IMR-90 (cell line): ENCODE results near the gene FNDC10. TPM values are rescaled to one million over a fixed set of nuclear protein-coding genes. Genes with fewer than 3 reads are reported as not detected.

Source experiments
- ATAC-seq: fragments of 200-7000 bp; cut with Tn5 transposase; 2 replicates; pipeline ENCODE4 v1.9.1; 2020; ENCODE audit warnings: low read depth, mild to moderate bottlenecking, moderate library complexity
- BruUV-seq: library from RNA; stranded (reverse); fragments of 400-500 nt; replicated peaks from 2 replicates; lab custom pipeline; 2021; lab: Mats Ljungman, UMichigan
- CTCF ChIA-PET: fragments of 300-600 bp; formaldehyde crosslinking; extraction: SDS; loops from one replicate; lab custom pipeline; 2021; ENCODE audit warnings: antibody characterized with exemption; lab: Yijun Ruan, JAX
- POLR2A ChIA-PET: fragments of 300-600 bp; sonication (Branson Sonifier 250); formaldehyde crosslinking; loops from one replicate; lab custom pipeline; 2022; ENCODE audit warnings: antibody characterized with exemption; ENCODE audit not compliant: unreplicated experiment; lab: Charles Lee
- DNase-seq: peaks from one replicate; pipeline ENCODE4 v3.0.0; 2013
- H2AFZ ChIP-seq: replicated peaks from 2 replicates; pipeline ENCODE3; 2013; ENCODE audit warnings: low read length, mild to moderate bottlenecking; ENCODE audit not compliant: poor library complexity
- H2AK5ac ChIP-seq: 2 replicates; pipeline ENCODE4 v1.6.1; 2013; ENCODE audit warnings: low read depth, low read length, inconsistent platforms
- H2AK9ac ChIP-seq: replicated peaks from 2 replicates; pipeline ENCODE3; 2013; ENCODE audit warnings: mild to moderate bottlenecking, low read depth, low read length, moderate library complexity; ENCODE audit not compliant: poor library complexity
- H2BK120ac ChIP-seq: 2 replicates; pipeline ENCODE4 v1.6.1; 2013; ENCODE audit warnings: low read depth, low read length, inconsistent platforms
- H2BK15ac ChIP-seq: 3 replicates; pipeline ENCODE4 v1.6.1; 2013; ENCODE audit warnings: low read depth, low read length, inconsistent platforms
- H2BK20ac ChIP-seq: 2 replicates; pipeline ENCODE4 v1.6.1; 2013; ENCODE audit warnings: low read depth, mild to moderate bottlenecking, inconsistent platforms, low read length, moderate library complexity
- H2BK5ac ChIP-seq: 2 replicates; pipeline ENCODE4 v1.6.1; 2013; ENCODE audit warnings: mild to moderate bottlenecking, low read depth, low read length, inconsistent platforms; ENCODE audit not compliant: poor library complexity, severe bottlenecking
- H3K14ac ChIP-seq: replicated peaks from 2 replicates; pipeline ENCODE4 v1.6.1; 2013; ENCODE audit warnings: low read depth, low read length, inconsistent platforms
- H3K18ac ChIP-seq: 2 replicates; pipeline ENCODE4 v1.6.1; 2013; ENCODE audit warnings: low read depth, low read length, control low read depth
- H3K23ac ChIP-seq: 2 replicates; pipeline ENCODE4 v1.6.1; 2013; ENCODE audit warnings: low read depth, low read length, inconsistent platforms
- H3K27ac ChIP-seq: 2 replicates; pipeline ENCODE4 v1.5.1; 2013; ENCODE audit warnings: mild to moderate bottlenecking, control low read depth, low read length; ENCODE audit not compliant: insufficient read depth
- H3K27me3 ChIP-seq: 2 replicates; pipeline ENCODE4 v1.6.1; 2013; ENCODE audit warnings: low read length; ENCODE audit not compliant: control insufficient read depth, insufficient read depth
- H3K36me3 ChIP-seq: 2 replicates; pipeline ENCODE4 v1.6.1; 2013; ENCODE audit warnings: low read length, mixed read lengths; ENCODE audit not compliant: control insufficient read depth, insufficient read depth
- H3K4ac ChIP-seq: 2 replicates; pipeline ENCODE4 v1.6.1; 2013; ENCODE audit warnings: low read depth, low read length, inconsistent platforms
- H3K4me1 ChIP-seq: 2 replicates; pipeline ENCODE4 v1.6.1; 2013; ENCODE audit warnings: low read length, mixed read lengths; ENCODE audit not compliant: control insufficient read depth, insufficient read depth
- H3K4me2 ChIP-seq: 2 replicates; pipeline ENCODE4 v1.6.1; 2013; ENCODE audit warnings: low read depth, mild to moderate bottlenecking, control low read depth, low read length, moderate library complexity
- H3K4me3 ChIP-seq: 2 replicates; pipeline ENCODE4 v1.5.1; 2013; ENCODE audit warnings: low read depth, mild to moderate bottlenecking, control low read depth, low read length, moderate library complexity; ENCODE audit not compliant: insufficient read depth
- H3K56ac ChIP-seq: 2 replicates; pipeline ENCODE4 v1.6.1; 2013; ENCODE audit warnings: low read length, inconsistent platforms; ENCODE audit not compliant: insufficient read depth; ENCODE audit errors: extremely low read depth
- H3K79me1 ChIP-seq, 2 experiments: 2 replicates each; pipeline ENCODE4 v1.6.1; 2013; ENCODE audit warnings: low read length in 2 of 2, inconsistent platforms in 1 of 2, low read depth in 1 of 2
- H3K9ac ChIP-seq: 2 replicates; pipeline ENCODE4 v1.6.1; 2013; ENCODE audit warnings: low read depth, low read length, control low read depth
- H3K9me1 ChIP-seq: 2 replicates; pipeline ENCODE4 v1.6.1; 2013; ENCODE audit warnings: low read length, inconsistent platforms; ENCODE audit not compliant: insufficient read depth
- H3K9me3 ChIP-seq: 2 replicates; pipeline ENCODE4 v1.6.1; 2013; ENCODE audit warnings: low read length; ENCODE audit not compliant: control insufficient read depth, insufficient read depth
- H4K20me1 ChIP-seq: 2 replicates; pipeline ENCODE4 v1.6.1; 2013; ENCODE audit warnings: low read length, inconsistent platforms; ENCODE audit not compliant: insufficient read depth
- H4K5ac ChIP-seq: 2 replicates; pipeline ENCODE4 v1.6.1; 2013; ENCODE audit warnings: mild to moderate bottlenecking, low read depth, low read length, control low read depth
- H4K8ac ChIP-seq, 2 experiments: 2 replicates each; pipeline ENCODE4 v1.6.1; 2013; ENCODE audit warnings: low read depth in 2 of 2, low read length in 2 of 2, control low read depth in 1 of 2, inconsistent platforms in 1 of 2
- H4K91ac ChIP-seq: 2 replicates; pipeline ENCODE4 v1.6.1; 2013; ENCODE audit warnings: low read depth, low read length, inconsistent platforms; ENCODE audit not compliant: insufficient read depth
- BHLHE40 ChIP-seq: fragments of 150-350 bp; IDR thresholded peaks from 2 replicates; pipeline ENCODE4 v1.6.1; 2016; ENCODE audit warnings: mild to moderate bottlenecking, low read depth, low read length
- CEBPB ChIP-seq: IDR thresholded peaks from 2 replicates; pipeline ENCODE4 v1.6.1; 2012; ENCODE audit warnings: low read depth, low read length, improper control_type of control experiment
- CHD1 ChIP-seq: IDR thresholded peaks from 2 replicates; pipeline ENCODE4 v1.6.1; 2012; ENCODE audit warnings: low read depth, low read length, improper control_type of control experiment
- CTCF ChIP-seq: conservative IDR thresholded peaks from 2 replicates; pipeline ENCODE4 v1.5.1; 2012; ENCODE audit warnings: mild to moderate bottlenecking, low read depth, low read length, improper control_type of control experiment
- ELK1 ChIP-seq: fragments of 150-350 bp; IDR thresholded peaks from 2 replicates; pipeline ENCODE4 v1.6.1; 2016; ENCODE audit warnings: low read depth, mild to moderate bottlenecking, low read length, moderate library complexity, borderline replicate concordance
- FOS ChIP-seq: fragments of 150-350 bp; IDR thresholded peaks from 2 replicates; pipeline ENCODE4 v1.6.1; 2016; ENCODE audit warnings: low read depth, low read length
- MAFK ChIP-seq: IDR thresholded peaks from 2 replicates; pipeline ENCODE4 v1.6.1; 2012; ENCODE audit warnings: low read depth, low read length, improper control_type of control experiment
- MAZ ChIP-seq: IDR thresholded peaks from 2 replicates; pipeline ENCODE4 v1.6.1; 2012; ENCODE audit warnings: low read depth, mild to moderate bottlenecking, low read length, improper control_type of control experiment, moderate library complexity, borderline replicate concordance
- MXI1 ChIP-seq: IDR thresholded peaks from 2 replicates; pipeline ENCODE4 v1.6.1; 2012; ENCODE audit warnings: low read depth, mild to moderate bottlenecking, low read length, moderate library complexity, borderline replicate concordance
- NFE2L2 ChIP-seq: fragments of 150-350 bp; IDR thresholded peaks from 2 replicates; pipeline ENCODE4 v1.6.1; 2016; ENCODE audit warnings: low read depth, mild to moderate bottlenecking, low read length
- POLR2A ChIP-seq: IDR thresholded peaks from 2 replicates; pipeline ENCODE4 v1.6.1; 2012; ENCODE audit warnings: mild to moderate bottlenecking, low read depth, low read length
- RAD21 ChIP-seq: IDR thresholded peaks from 2 replicates; pipeline ENCODE4 v1.6.1; 2012; ENCODE audit warnings: low read length, improper control_type of control experiment
- RCOR1 ChIP-seq: IDR thresholded peaks from 2 replicates; pipeline ENCODE4 v1.6.1; 2012; ENCODE audit warnings: mild to moderate bottlenecking, low read length, improper control_type of control experiment; ENCODE audit not compliant: insufficient replicate concordance
- RFX5 ChIP-seq: IDR thresholded peaks from 2 replicates; pipeline ENCODE4 v1.8.0; 2012; ENCODE audit warnings: low read depth, mild to moderate bottlenecking, low read length, moderate library complexity
- SMC3 ChIP-seq: fragments of 150-350 bp; IDR thresholded peaks from 2 replicates; pipeline ENCODE4 v1.6.1; 2016; ENCODE audit warnings: low read depth, mild to moderate bottlenecking, antibody characterized with exemption, low read length, moderate library complexity
- USF2 ChIP-seq: fragments of 150-350 bp; IDR thresholded peaks from 2 replicates; pipeline ENCODE4 v1.6.1; 2017; ENCODE audit warnings: mild to moderate bottlenecking, antibody characterized with exemption, low read length, low read depth
- WGBS, 2 experiments: methylation state at CpG; one replicate each; pipeline versions ENCODE4 v1.1.5 to v1.1.7; 2013; ENCODE audit warnings: missing lambda C conversion rate in 2 of 2; ENCODE audit not compliant: insufficient read length in 1 of 2; ENCODE audit errors: extremely low coverage in 2 of 2; 5-methylcytosine and 5-hydroxymethylcytosine counted together
- dilution Hi-C: fragments of 300-500 bp; cut with HindIII; formaldehyde crosslinking; loops from one replicate; pipeline ENCODE4 v1.14.3; 2018; ENCODE audit warnings: low sequenced_read_pairs; ENCODE audit not compliant: unreplicated experiment
- in situ Hi-C: fragments of 300-500 bp; cut with MboI; formaldehyde crosslinking; loops from 3 replicates; pipeline ENCODE4 v1.14.3; 2019; ENCODE audit warnings: low sequenced_read_pairs, inconsistent platforms, mixed read lengths
- intact Hi-C: fragments of 100-400 bp; cut with micrococcal nuclease; formaldehyde crosslinking; loops from 2 replicates; pipeline ENCODE4 v1.10.0; 2022
- polyA plus RNA-seq, 3 experiments: library from polyadenylated mRNA; depleted of rRNA; stranded (reverse); fragments of >200 nt; gene quantifications; 2 replicates each; pipeline ENCODE4 v1.2.3, GENCODE V29; 2012; ENCODE audit warnings: low replicate concordance in 1 of 3
- total RNA-seq: library from RNA; depleted of rRNA; stranded (reverse); fragments of >200 nt; gene quantifications from 2 replicates; pipeline ENCODE4 v1.2.3, GENCODE V29; 2012

Gene FNDC10
- total and polyA plus RNA-seq, 2 of the 4 experiments (the other 2 are of a cell fraction): 0.36 to 5.8 TPM

DNA sequence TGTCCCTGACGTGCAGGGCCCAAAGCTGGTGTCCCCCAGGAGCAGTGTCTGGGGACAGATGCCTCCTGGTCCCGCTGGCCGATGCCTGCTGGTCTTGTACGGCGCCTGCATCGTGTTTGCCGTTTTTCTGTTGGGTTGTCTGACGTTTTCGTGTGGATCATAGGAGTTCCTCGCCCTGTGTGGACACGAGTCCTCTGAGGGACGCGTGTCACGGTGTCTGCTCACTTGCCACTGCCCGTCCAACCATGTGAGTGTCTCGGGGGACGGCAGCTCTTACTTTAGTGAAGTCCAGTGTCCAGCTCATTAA, 22.8 kb upstream of the FNDC10 start:
- peaks cover 30% of the 10 kb centered on the region for H4K20me1 ChIP-seq
- H2AFZ ChIP-seq: no peak overlapping the region
- no peak overlapping the region for H2BK15ac ChIP-seq
- H4K8ac ChIP-seq: no peak overlapping the region
- no peak overlapping the region for H3K4me2 ChIP-seq
- in situ Hi-C loops (no loop called here), intact Hi-C loops (no loop called here), dilution Hi-C loops (no loop called here)
- peaks cover 0 to 34% of the 10 kb centered on the region in 2 experiments; a peak in 3 of 4 replicates for H3K79me1 ChIP-seq
- no peak overlapping the region for H3K4ac ChIP-seq
- ATAC-seq (no peak), DNase-seq (no peak)
- peaks cover 3% of the 10 kb centered on the region; the same call in 1 of the 2 replicates for H3K4me1 ChIP-seq
- no TSS peak for BruUV-seq
- POLR2A ChIA-PET: no interaction called here
- H3K27ac ChIP-seq: no peak overlapping the region
- no peak overlapping the region for H4K5ac ChIP-seq
- H3K36me3 ChIP-seq: peaks cover 30% of the 10 kb centered on the region; the same call in 1 of the 2 replicates
- TF ChIP-seq MXI1 (no peak), POLR2A (no peak), MAZ (no peak), NFE2L2 (no peak), FOS (no peak), USF2 (no peak), RFX5 (no peak), CEBPB (no peak), RCOR1 (no peak), MAFK (no peak), BHLHE40 (no peak), ELK1 (no peak), CTCF (no peak), RAD21 (no peak), SMC3 (no peak), CHD1 (no peak)
- H3K27me3 ChIP-seq: no peaks in the 10 kb centered on the region
- no peaks in the 10 kb centered on the region for H3K9me3 ChIP-seq
- H3K23ac ChIP-seq: no peak overlapping the region
- H3K56ac ChIP-seq: no peak overlapping the region
- no peak overlapping the region for H3K4me3 ChIP-seq
- no peaks in the 10 kb centered on the region for H3K9me1 ChIP-seq
- no peak overlapping the region for H2BK5ac ChIP-seq
- no peak overlapping the region for H2AK5ac ChIP-seq
- 97% methylated on average over 5 of the region's 17 CpGs; no CpG with 5 or more reads in 1 of the 2 experiments for WGBS, 2 experiments
- no peak overlapping the region for H3K14ac ChIP-seq
- no peak overlapping the region for H2BK120ac ChIP-seq
- no peak overlapping the region for H3K9ac ChIP-seq
- CTCF ChIA-PET: no interaction called here
- H3K18ac ChIP-seq: no peak overlapping the region
- H2BK20ac ChIP-seq: no peak overlapping the region
- no peak overlapping the region for H2AK9ac ChIP-seq
- H4K91ac ChIP-seq: no peak overlapping the region
